Neural progenitor cell (in vitro differentiated cells): Measurements from ENCODE around the gene HBG1.

ENCODE experiments used
- EZH2phosphoT487 ChIP-seq: fragments of 200-600 bp; sonication (generic); IDR thresholded peaks from 2 replicates; pipeline ENCODE4 v1.6.1; 2017; ENCODE audit warnings: antibody characterized with exemption
- TF ChIP-seq, protein P1 (sequence below): fragments of 200-600 bp; sonication (generic); IDR thresholded peaks from 2 replicates; pipeline ENCODE4 v1.5.1; 2017; ENCODE audit warnings: antibody characterized with exemption, mild to moderate bottlenecking

DNA sequence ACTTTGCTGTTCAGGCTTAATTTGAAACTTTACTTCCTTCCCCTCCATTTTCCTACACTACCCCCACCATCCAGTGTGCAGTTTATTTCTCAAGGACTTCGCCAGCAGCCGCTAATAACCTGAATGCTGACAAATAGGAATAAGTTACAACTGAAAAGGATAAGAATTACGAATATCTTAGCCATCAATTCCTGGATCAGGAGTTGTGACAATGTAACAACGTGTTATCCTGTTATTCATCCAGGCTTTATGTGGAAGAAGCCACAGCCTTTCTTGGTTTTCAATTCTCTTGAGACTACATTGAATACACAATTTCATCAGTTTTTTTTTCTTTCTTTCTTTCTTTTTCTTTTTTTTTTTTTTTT lies 5.9 kb downstream of the HBG1 start:
- TF ChIP-seq, protein P1, sequence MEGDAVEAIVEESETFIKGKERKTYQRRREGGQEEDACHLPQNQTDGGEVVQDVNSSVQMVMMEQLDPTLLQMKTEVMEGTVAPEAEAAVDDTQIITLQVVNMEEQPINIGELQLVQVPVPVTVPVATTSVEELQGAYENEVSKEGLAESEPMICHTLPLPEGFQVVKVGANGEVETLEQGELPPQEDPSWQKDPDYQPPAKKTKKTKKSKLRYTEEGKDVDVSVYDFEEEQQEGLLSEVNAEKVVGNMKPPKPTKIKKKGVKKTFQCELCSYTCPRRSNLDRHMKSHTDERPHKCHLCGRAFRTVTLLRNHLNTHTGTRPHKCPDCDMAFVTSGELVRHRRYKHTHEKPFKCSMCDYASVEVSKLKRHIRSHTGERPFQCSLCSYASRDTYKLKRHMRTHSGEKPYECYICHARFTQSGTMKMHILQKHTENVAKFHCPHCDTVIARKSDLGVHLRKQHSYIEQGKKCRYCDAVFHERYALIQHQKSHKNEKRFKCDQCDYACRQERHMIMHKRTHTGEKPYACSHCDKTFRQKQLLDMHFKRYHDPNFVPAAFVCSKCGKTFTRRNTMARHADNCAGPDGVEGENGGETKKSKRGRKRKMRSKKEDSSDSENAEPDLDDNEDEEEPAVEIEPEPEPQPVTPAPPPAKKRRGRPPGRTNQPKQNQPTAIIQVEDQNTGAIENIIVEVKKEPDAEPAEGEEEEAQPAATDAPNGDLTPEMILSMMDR = no peak
- no peak for TF ChIP-seq EZH2phosphoT487
